Measurements from ENCODE around the gene FZR1.

Gene FZR1

DNA sequence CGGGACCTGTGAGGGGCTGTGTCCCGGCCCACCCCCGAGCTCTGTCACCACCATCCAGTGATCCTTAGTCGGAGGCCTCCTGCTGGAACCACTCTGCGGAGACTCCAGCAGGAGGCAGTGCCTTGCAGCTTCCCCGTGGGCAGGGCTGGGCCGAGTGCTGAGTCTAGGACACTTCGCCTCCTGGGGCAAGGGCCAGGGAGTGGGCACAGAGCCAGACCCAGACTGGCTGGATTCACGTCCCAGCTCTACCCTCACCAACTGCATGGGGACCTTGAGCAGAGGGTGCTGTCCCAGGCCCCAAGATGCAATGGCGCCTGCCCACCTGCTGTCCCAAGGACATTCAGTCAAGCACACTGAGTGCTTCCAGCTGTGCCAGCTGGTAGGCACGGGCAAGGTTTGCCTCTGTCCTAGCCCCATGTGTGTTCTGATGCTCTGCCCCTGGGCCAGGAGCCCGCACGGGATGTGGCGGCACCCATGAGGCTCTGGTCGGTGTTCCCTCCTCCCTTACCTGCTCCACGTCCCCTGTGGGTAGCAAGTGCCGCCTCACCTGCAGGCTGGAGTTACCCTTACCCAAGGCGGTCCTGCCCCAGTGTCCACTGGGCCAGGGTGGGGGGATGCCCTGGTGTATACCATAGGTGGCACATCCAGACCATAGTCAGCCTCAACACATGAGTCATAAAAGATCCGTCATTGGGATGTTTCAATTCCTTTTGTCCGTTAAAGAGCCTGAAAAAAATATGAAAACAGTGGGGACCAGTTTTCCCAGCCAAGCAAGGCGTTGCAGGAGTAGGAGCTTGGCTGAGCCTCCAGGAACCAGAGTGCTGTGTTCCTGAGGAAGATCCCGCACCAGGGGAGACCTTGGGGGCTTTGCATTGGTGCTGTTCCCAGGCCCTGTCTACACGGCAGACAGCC, 7.4 kb downstream of the FZR1 start:
- no peak for DNase-seq (ENCODE audit: low spot score)

- DNase-seq (ENCODE audit: low spot score): no peak
Measured at GRCh38 chr19:3514930-3515329, 8.8 kb downstream of the FZR1 start.

- DNase-seq (ENCODE audit: low spot score): no peak
Measured at GRCh38 chr19:3515891-3516422, 9.8 kb downstream of the FZR1 start.

- no peak for DNase-seq (ENCODE audit: low spot score)
Measured at GRCh38 chr19:3516675-3517207, 10.6 kb downstream of the FZR1 start.

- no peak for DNase-seq (ENCODE audit: low spot score)
Measured at GRCh38 chr19:3517638-3518037, 11.5 kb downstream of the FZR1 start.

- no peak for DNase-seq (ENCODE audit: low spot score)
Measured at GRCh38 chr19:3518255-3518654, 12.1 kb downstream of the FZR1 start.

GRCh38 chr19:3518659-3519058, 12.5 kb downstream of the FZR1 start:
- DNase-seq (ENCODE audit: low spot score): no peak

- no peak for DNase-seq (ENCODE audit: low spot score)
Measured at GRCh38 chr19:3519126-3519525, 13.0 kb downstream of the FZR1 start.

DNA sequence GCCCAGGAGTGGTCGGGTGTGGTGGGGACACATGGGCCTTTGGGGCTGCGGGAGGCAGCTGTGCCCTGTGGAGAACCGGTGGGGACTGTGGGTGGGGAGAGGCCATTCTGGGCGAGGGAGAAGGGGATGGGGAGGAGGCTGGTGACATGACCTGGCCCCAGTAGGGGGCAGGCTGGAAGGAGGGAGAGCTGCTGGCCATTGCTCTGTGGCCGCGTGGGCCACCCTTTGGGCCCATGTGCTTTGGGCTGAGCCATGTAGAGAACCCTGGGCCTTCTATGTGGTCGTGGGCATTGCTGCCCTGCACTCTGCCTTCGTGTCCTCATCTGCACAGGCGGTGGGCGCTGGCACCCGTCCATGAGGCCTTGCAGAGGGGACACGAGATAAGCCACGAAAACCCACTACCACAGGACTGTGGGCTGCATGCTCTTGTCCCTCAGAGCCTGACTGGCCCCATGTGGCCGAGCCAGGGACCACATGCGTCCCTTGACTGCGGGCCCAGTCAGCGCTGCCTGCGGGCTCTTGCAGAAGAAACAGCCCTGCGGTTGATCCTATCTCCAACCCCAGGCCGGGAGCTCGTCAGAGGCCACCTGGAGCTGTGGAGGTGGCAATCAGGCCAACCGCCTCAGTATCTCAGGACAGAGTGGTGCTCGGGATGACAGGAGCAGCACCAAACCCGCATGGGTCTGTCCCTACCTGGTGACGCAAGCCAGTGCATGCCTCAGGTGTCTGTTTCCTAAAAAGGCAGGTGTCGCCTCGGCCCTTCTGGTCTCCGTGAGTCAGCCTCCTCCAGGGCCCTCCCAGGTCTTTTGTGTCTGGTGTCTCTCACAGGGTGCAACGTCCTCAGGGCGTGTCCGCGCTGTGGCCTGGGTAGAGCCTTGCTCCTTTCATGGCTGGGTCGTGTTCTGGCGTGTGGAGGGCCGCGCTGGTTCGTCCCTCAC, 14.3 kb downstream of the FZR1 start:
- peak; percentile 29 for DNase-seq (ENCODE audit: low spot score)

DNA sequence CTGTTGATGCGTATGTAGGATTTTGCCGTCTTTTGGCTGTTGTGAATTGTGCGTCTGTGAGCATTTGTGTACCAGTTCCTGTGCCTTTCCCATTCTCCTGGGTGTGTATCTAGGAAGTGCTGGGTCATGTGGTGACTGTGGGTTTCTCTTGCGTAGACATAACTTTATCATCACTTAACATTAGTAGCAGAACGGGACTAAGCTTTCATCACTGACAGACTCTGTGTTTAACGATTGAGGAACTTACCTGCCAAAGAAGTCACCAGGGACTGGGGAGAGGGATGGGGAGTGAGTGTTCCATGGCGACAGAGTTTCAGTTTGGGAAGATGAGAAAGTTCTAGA, 15.0 kb downstream of the FZR1 start:
- DNase-seq (ENCODE audit: low spot score): no peak

DNA sequence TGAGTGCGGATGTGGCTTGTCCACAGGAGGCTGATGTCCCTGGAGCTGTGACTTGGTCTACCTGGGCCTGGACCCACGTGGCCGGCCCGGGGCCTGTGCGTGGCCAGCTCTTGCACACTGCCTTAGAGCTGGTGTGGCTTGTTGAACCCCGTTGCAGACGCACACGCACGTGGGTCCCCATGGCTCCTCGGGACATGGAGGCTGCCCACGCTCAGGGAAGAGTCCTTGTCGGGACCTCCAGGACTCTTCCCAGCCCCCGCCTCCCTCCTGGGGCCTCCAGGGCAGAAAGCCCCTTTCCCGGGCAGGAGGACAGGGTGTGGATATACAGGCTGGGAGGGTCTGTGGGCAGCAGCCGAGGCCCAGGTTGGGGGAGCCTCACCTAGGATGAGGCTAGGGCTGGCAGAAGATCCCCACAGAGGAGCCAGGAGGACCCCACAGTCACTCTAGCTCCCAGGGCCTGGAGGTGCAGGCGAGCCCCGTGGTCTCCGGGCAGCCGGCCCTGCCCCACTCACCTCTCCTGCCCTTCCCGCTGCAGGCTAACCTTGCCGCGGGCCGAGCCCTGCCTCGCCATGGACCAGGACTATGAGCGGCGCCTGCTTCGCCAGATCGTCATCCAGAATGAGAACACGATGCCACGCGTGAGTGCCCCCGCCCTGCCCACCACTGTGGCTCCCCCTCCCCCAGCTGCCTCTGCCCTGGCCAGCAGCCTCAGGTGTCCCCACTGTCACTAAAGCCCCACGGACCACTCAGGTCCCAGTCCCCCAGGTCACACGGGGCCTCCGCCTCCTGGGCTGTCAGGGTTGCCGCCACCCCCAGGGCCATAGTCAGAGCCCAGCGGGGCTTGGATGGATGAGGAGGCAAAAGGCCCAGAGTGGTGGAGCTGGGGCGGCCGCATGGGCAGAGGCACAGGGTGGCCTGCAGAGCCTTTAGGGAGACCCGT, 16.6 kb downstream of the FZR1 start:
- no peak for DNase-seq (ENCODE audit: low spot score)

- DNase-seq (ENCODE audit: low spot score): no peak
Measured at GRCh38 chr19:3523361-3524077, 17.4 kb downstream of the FZR1 start.

DNA sequence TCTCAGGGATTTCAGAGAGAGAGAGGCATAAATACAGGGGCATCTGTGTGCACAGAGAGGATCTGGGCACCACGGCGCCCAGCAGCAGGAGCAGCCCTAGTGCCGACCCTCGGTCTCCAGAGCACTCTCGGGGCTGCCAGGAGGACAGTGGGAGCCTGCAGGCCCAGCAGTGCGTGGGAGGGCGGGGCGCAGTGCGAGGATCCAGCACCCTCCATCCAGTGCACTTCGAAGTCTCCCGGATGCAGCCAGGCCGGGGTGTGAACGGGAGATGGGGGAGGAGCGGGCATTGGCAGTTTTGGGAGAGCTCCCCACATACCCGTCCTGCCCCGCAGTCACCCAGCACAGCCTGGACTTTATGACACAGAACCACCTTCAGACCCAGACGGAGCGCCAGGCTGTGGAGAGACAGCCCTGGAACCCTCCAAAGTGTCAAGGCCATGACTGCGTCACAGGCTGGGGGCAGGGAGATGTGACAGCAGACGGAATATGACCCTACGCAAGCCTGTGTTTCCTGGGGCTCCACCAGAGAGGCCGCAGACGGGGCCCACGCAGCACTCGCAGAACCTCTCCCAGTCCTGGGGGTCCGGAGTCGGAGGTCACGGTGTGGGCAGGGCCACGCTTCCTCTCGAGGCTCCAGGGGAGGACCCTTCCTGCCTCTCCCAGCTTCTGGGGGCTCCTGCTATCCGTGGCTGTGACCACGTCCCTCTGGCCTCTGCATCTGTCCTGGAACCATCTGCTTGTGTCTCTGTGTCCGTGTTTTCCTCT, 18.1 kb downstream of the FZR1 start:
- DNase-seq (ENCODE audit: low spot score): no peak

GRCh38 chr19:3524904-3525451, 18.9 kb downstream of the FZR1 start:
- no peak for DNase-seq (ENCODE audit: low spot score)

DNA sequence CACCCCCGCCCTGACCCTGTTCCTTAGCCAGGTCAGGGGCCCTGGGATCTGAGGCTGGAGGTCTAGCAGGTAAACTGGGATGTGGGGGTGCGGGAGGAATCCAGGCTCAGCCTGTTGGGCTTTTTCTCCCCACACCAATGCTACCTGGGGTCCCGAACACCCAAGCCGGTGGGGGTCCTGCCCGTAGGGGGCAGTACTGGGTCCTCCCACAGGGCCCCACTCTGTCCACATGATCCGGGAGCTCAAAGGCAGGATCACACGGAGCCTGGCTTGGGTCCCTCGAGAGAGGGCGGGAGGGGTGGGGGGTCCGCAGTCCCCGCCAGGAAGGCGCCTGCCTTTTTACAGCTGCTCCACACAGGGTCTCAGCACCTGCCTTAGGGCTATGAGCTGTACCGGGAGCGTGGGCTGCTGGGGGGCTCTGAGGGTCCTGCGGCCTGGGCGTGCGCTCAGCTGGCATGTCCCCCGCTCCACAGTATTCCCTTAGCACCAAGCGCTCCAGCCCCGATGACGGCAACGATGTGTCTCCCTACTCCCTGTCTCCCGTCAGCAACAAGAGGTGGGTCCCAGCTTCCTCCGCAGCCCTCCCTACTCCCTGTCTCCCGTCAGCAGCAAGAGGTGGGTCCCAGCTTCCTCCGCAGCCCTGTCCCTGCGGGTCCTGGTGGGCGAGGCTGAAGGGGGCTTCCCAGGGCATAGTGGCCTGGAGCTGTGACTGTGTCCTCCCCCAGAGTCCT, 20.6 kb downstream of the FZR1 start:
- DNase-seq (ENCODE audit: low spot score): no peak

DNA sequence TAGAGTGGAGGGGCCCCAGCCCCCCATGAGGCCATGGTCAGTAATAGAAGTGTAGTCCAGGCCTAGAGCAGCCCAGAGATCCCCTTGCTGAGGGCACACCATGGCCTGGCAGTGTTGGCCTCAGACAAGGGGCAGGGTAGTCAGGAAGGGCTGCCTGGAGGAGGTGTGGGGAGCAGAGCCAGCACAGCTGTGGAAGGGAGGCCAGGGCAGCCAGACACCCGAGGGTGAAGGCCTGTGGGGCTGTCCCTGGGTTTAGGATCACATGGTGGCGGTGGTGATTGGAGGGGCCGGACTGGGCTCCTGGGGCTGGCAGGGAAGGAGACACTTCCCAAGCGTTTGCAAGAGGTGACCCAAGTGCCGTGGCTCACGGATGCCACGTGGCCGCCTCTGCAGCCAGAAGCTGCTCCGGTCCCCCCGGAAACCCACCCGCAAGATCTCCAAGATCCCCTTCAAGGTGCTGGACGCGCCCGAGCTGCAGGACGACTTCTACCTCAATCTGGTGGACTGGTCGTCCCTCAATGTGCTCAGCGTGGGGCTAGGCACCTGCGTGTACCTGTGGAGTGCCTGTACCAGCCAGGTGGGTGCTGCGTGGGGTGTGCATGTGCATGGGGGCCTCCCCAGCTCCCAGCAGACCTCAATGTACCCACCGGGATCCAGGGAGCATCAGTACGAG, 21.3 kb downstream of the FZR1 start:
- no peak for DNase-seq (ENCODE audit: low spot score)

- DNase-seq (ENCODE audit: low spot score): no peak
Measured at GRCh38 chr19:3528080-3528479, 22.0 kb downstream of the FZR1 start.

Measured in SK-N-DZ (cell line).